Breast epithelium (tissue), 4 donors: ENCODE results near the gene NUDT6. TPM values are rescaled to one million over a fixed set of nuclear protein-coding genes. Genes with fewer than 3 reads are reported as not detected.

Experiments
- DNase-seq, 2 donors: peaks; one replicate each; pipeline ENCODE4 v3.0.0-alpha.2; 2019; ENCODE audit warnings: low spot score in 2 of 2
- H3K27ac ChIP-seq, 2 donors: fragments of 200-600 bp; sonication (generic) in 1 of 2; one replicate each; pipeline ENCODE4 v1.5.1; 2016 to 2019; ENCODE audit warnings: mild to moderate bottlenecking in 1 of 2
- H3K27me3 ChIP-seq, 2 donors: fragments of 200-600 bp; sonication (generic) in 1 of 2; one replicate each; pipeline versions ENCODE4 v1.5.1 to v1.6.0; 2017 to 2019; ENCODE audit warnings: control low read depth in 1 of 2, mild to moderate bottlenecking in 1 of 2
- H3K36me3 ChIP-seq: fragments of 200-600 bp; one replicate; pipeline ENCODE4 v1.5.1; 2019
- H3K4me1 ChIP-seq, 2 donors: fragments of 200-600 bp; sonication (generic); one replicate each; pipeline ENCODE4 v1.5.1; 2016 to 2019; ENCODE audit warnings: control low read depth in 1 of 2
- H3K4me3 ChIP-seq, 3 donors: fragments of 200-600 bp; sonication (generic); 1 replicate in 2 of 3; 2 replicates in 1 of 3; pipeline ENCODE4 v1.5.1; 2016 to 2019; ENCODE audit warnings: mild to moderate bottlenecking in 3 of 3, moderate library complexity in 2 of 3
- H3K9me3 ChIP-seq, 2 donors: fragments of 200-600 bp; sonication (generic) in 1 of 2; one replicate each; pipeline ENCODE4 v1.5.1; 2016 to 2019; ENCODE audit warnings: control low read depth in 1 of 2
- CTCF ChIP-seq, 3 donors: fragments of 450-650 bp; IDR thresholded peaks; one replicate each; pipeline ENCODE4 v1.5.1; 2016 to 2017; ENCODE audit warnings: antibody characterized with exemption in 3 of 3, mild to moderate bottlenecking in 3 of 3, moderate library complexity in 3 of 3
- POLR2A ChIP-seq: fragments of 450-650 bp; IDR thresholded peaks from one replicate; pipeline ENCODE4 v1.6.1; 2016; ENCODE audit warnings: antibody characterized with exemption, mild to moderate bottlenecking, moderate library complexity
- POLR2AphosphoS5 ChIP-seq, 3 donors: sonication (generic); formaldehyde crosslinking; IDR thresholded peaks; one replicate each; pipeline ENCODE4 v1.6.1; 2017; ENCODE audit warnings: antibody characterized with exemption in 3 of 3
- intact Hi-C: fragments of 100-400 bp; cut with DNase I; formaldehyde crosslinking; loops from one replicate; pipeline ENCODE4 v1.15.1; 2023; ENCODE audit warnings: low total_unique reads
- total RNA-seq, 3 donors: library from RNA; depleted of rRNA; stranded (reverse); fragments of >200 nt; gene quantifications; one replicate each; pipeline ENCODE4 v1.1.0, GENCODE V29; 2016

Gene NUDT6
- total RNA-seq, 3 donors from 2014 or later: 8.2 to 10.8 (median 8.5) TPM

- Histone ChIP-seq H3K4me3 (no peak overlapping the region), H3K36me3 (no peaks in the 10 kb centered on the region), H3K27me3 (no peaks in the 10 kb centered on the region), H3K4me1 (no peaks in the 10 kb centered on the region), H3K27ac (no peak overlapping the region), H3K9me3 (no peaks in the 10 kb centered on the region)
- intact Hi-C loops: no loop called here
- TF ChIP-seq CTCF (IDR thresholded peaks at IDR 0.05): no peak
- TF ChIP-seq POLR2A: no peak
- TF ChIP-seq POLR2AphosphoS5 (IDR thresholded peaks at IDR 0.05): no peak
- no peak for DNase-seq
Measured at GRCh38 chr4:122960611-122961000, 38.2 kb upstream of the NUDT6 start.

GRCh38 chr4:122959981-122960610 is 37.7 kb upstream of the NUDT6 start:
- intact Hi-C loops: no loop called here
- DNase-seq: no peak
- no peaks in the 10 kb centered on the region for H3K9me3 ChIP-seq
- no peak overlapping the region for H3K27ac ChIP-seq
- TF ChIP-seq POLR2A (no peak), POLR2AphosphoS5 (IDR thresholded peaks at IDR 0.05) (no peak), CTCF (IDR thresholded peaks at IDR 0.05) (no peak)
- H3K4me1 ChIP-seq: no peaks in the 10 kb centered on the region
- no peaks in the 10 kb centered on the region for H3K27me3 ChIP-seq
- H3K4me3 ChIP-seq: no peak overlapping the region
- no peaks in the 10 kb centered on the region for H3K36me3 ChIP-seq

GRCh38 chr4:122959441-122959840 is 37.0 kb upstream of the NUDT6 start:
- Histone ChIP-seq H3K36me3 (no peaks in the 10 kb centered on the region), H3K4me3 (no peak overlapping the region), H3K27me3 (no peaks in the 10 kb centered on the region), H3K9me3 (no peaks in the 10 kb centered on the region), H3K27ac (no peak overlapping the region), H3K4me1 (no peaks in the 10 kb centered on the region)
- intact Hi-C loops: no loop called here
- no peak for DNase-seq
- no peak for TF ChIP-seq POLR2AphosphoS5 (IDR thresholded peaks at IDR 0.05)
- no peak for TF ChIP-seq CTCF (IDR thresholded peaks at IDR 0.05)
- no peak for TF ChIP-seq POLR2A

- TF ChIP-seq POLR2A (no peak), CTCF (IDR thresholded peaks at IDR 0.05) (no peak), POLR2AphosphoS5 (IDR thresholded peaks at IDR 0.05) (no peak)
- no peaks in the 10 kb centered on the region for H3K4me1 ChIP-seq
- H3K27ac ChIP-seq: no peak overlapping the region
- no peaks in the 10 kb centered on the region for H3K27me3 ChIP-seq
- H3K36me3 ChIP-seq: no peaks in the 10 kb centered on the region
- H3K9me3 ChIP-seq: no peaks in the 10 kb centered on the region
- DNase-seq: no peak
- intact Hi-C loops: no loop called here
- H3K4me3 ChIP-seq: no peak overlapping the region
Measured at GRCh38 chr4:122958505-122958904, 36.1 kb upstream of the NUDT6 start.

GRCh38 chr4:122953924-122954323 is 31.5 kb upstream of the NUDT6 start:
- Histone ChIP-seq H3K4me3 (no peak overlapping the region), H3K36me3 (peaks cover 2% of the 10 kb centered on the region), H3K9me3 (no peaks in the 10 kb centered on the region), H3K27ac (no peak overlapping the region), H3K4me1 (no peaks in the 10 kb centered on the region), H3K27me3 (no peaks in the 10 kb centered on the region)
- TF ChIP-seq CTCF (IDR thresholded peaks at IDR 0.05) (no peak), POLR2AphosphoS5 (IDR thresholded peaks at IDR 0.05) (no peak), POLR2A (no peak)
- DNase-seq: no peak
- intact Hi-C loops: no loop called here
